Limb (tissue), 2 donors: ENCODE results near the gene ISCU.
"Not testable (repeated sequence)": the region's sequence is repeated elsewhere in the genome, so short reads cannot be mapped to it uniquely, and the experiment has no call there.

ENCODE experiments used
- DNase-seq, 2 donors: peaks; one replicate each; pipeline ENCODE4 v3.0.0-alpha.2; 2016; ENCODE audit errors: extremely low spot score in 2 of 2

ISCU gene

DNA sequence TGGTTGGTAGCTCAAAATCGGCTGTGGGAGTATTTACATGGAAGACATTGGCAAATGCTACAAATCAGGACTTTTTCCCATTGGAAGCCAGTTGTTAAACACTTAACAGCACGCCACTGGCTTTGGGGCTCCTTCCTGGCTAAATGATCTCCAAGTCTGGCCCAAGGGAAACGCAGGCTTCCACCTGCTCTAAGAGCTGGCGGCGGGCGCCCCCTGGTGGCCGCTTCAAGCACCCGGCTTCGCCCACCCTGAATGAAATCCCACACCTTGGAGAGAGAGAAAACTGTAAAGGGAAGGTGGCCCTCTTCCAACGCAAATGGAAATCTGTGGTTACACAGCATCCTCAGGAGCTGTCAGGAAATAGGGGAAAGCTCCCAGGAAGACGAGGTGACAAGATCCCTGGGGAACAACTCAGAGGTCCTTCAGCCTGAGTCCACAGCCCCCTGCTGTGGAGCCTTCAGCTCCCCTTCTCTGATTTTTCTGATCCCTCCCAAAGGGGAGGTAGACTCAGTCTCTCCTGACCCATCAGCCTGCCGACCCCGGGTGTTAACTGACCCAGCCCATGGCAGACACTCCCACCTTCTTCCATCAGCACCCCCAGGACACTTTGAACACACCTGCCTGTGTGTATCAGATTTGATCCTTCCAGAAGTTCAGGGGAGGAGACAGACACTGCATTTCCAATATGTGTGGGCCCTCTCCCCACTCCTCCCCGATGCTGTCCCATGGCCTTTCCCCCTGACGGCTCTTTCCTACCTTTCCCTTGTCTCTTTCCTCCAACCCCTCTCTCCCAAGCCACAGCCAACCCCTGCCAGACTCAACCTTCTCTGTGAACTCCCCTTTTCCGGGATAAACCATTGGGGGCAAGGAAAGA lies 55.9 kb downstream of the ISCU start:
- peak; percentile 86 to 91 for DNase-seq

DNA sequence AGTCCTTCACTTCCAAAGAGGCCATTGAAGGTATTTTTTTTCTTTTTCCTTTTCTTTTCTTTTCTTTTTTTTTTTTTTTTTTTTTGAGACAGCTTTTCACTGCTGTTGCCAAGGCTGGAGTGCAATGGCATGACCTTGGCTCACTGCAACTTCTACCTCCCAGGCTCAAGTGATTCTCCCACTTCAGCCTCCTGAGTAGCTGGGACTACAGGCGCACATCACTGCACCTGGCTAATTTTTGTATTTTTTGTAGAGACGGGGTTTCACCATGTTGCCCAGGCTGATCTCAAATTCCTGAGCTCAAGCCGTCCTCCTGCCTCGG lies 56.5 kb downstream of the ISCU start:
- not testable (repeated sequence) for DNase-seq
